ENCODE results near the gene ECE2.

- TF ChIP-seq CTCF (IDR thresholded peaks at IDR 0.05; ENCODE audit: low read depth, low read length) (no peak), POLR2A (IDR thresholded peaks at IDR 0.05; ENCODE audit: extremely low read depth, insufficient read length) (no peak), MAX (IDR thresholded peaks at IDR 0.05; ENCODE audit: low read depth, low read length) (no peak), MYC (IDR thresholded peaks at IDR 0.05; ENCODE audit: low read depth, low read length) (no peak)
Observed at GRCh38 chr3:184229394-184230080, 46.3 kb upstream of the ECE2 start, which contains the start of gene VWA5B2.

All from NB4 (cell line).